HepG2 (cell line): Measurements from ENCODE around the gene SEMA3G. TPM values are rescaled to one million over a fixed set of nuclear protein-coding genes. Genes with fewer than 3 reads are reported as not detected.

Source experiments
- ARNT2 ChIP-seq: sonication (generic); formaldehyde crosslinking; IDR thresholded peaks from 2 replicates; pipeline ENCODE4 v1.8.0; 2022; ENCODE audit warnings: mild to moderate bottlenecking, low read depth, missing genetic modification reagents, moderate library complexity
- ERF ChIP-seq: IDR thresholded peaks from 2 replicates; pipeline ENCODE4 v1.6.1; 2018; ENCODE audit warnings: missing biosample characterization, missing genetic modification reagents
- FOXC1 ChIP-seq: sonication (generic); formaldehyde crosslinking; IDR thresholded peaks from 2 replicates; pipeline ENCODE4 v1.8.0; 2022; ENCODE audit warnings: mild to moderate bottlenecking, missing genetic modification reagents, borderline replicate concordance
- FOXP1 ChIP-seq, 2 experiments: fragments of 450-650 bp in 1 of 2; IDR thresholded peaks; 2 replicates each; pipeline ENCODE4 v1.6.1; 2017 to 2018; ENCODE audit warnings: antibody characterized with exemption in 1 of 2
- FOXP4 ChIP-seq: sonication (generic); formaldehyde crosslinking; IDR thresholded peaks from 2 replicates; pipeline ENCODE4 v1.4.0; 2020; ENCODE audit warnings: missing genetic modification reagents
- HMG20A ChIP-seq: IDR thresholded peaks from 2 replicates; pipeline ENCODE4 v1.6.1; 2016; ENCODE audit warnings: borderline replicate concordance
- HNF1B ChIP-seq: sonication (generic); formaldehyde crosslinking; IDR thresholded peaks from 2 replicates; pipeline ENCODE4 v1.5.1; 2020; ENCODE audit warnings: mild to moderate bottlenecking, moderate library complexity, missing genetic modification reagents
- KMT2B ChIP-seq: IDR thresholded peaks from 2 replicates; pipeline ENCODE4 v1.6.1; 2016; ENCODE audit warnings: missing genetic modification reagents, missing compliant biosample characterization
- MLLT10 ChIP-seq: sonication (generic); formaldehyde crosslinking; IDR thresholded peaks from 2 replicates; pipeline ENCODE4 v1.4.0; 2020; ENCODE audit warnings: missing genetic modification reagents
- PAWR ChIP-seq: sonication (generic); formaldehyde crosslinking; IDR thresholded peaks from 2 replicates; pipeline ENCODE4 v1.4.0; 2020; ENCODE audit warnings: missing genetic modification reagents, mild to moderate bottlenecking, borderline replicate concordance
- SSRP1 ChIP-seq: IDR thresholded peaks from 2 replicates; pipeline ENCODE4 v1.6.1; 2016; ENCODE audit warnings: control low read depth
- ZBTB2 ChIP-seq: sonication (generic); formaldehyde crosslinking; IDR thresholded peaks from 2 replicates; pipeline ENCODE4 v1.8.0; 2022; ENCODE audit warnings: low read depth, missing genetic modification reagents
- ZBTB39 ChIP-seq: sonication (generic); formaldehyde crosslinking; IDR thresholded peaks from 2 replicates; pipeline ENCODE4 v1.5.0; 2020; ENCODE audit warnings: missing genetic modification reagents
- ZFP91 ChIP-seq: sonication (generic); formaldehyde crosslinking; IDR thresholded peaks from 2 replicates; pipeline ENCODE4 v1.9.0; 2022; ENCODE audit warnings: missing genetic modification reagents, mild to moderate bottlenecking, borderline replicate concordance
- ZNF101 ChIP-seq: sonication (generic); formaldehyde crosslinking; IDR thresholded peaks from 2 replicates; pipeline ENCODE4 v1.4.0; 2020; ENCODE audit warnings: mild to moderate bottlenecking, low read depth, missing genetic modification reagents, borderline replicate concordance
- ZNF251 ChIP-seq: sonication (generic); formaldehyde crosslinking; IDR thresholded peaks from 2 replicates; pipeline ENCODE4 v1.9.0; 2021; ENCODE audit warnings: mild to moderate bottlenecking, missing genetic modification reagents
- ZNF34 ChIP-seq: sonication (generic); formaldehyde crosslinking; IDR thresholded peaks from 2 replicates; pipeline ENCODE4 v1.4.0; 2020; ENCODE audit warnings: mild to moderate bottlenecking, missing genetic modification reagents, borderline replicate concordance
- ZNF564 ChIP-seq: sonication (generic); formaldehyde crosslinking; IDR thresholded peaks from 2 replicates; pipeline ENCODE4 v1.8.1; 2023; ENCODE audit warnings: mild to moderate bottlenecking, missing genetic modification reagents
- ZNF570 ChIP-seq: sonication (generic); formaldehyde crosslinking; IDR thresholded peaks from 2 replicates; pipeline ENCODE4 v1.4.0; 2020; ENCODE audit warnings: mild to moderate bottlenecking, missing genetic modification reagents, borderline replicate concordance
- ZNF589 ChIP-seq: sonication (generic); formaldehyde crosslinking; conservative IDR thresholded peaks from 2 replicates; pipeline ENCODE4 v1.8.0; 2022; ENCODE audit warnings: mild to moderate bottlenecking, moderate library complexity, missing genetic modification reagents
- polyA plus RNA-seq, 8 experiments: library from polyadenylated mRNA; depleted of rRNA in 3 of 8; stranded (reverse) in 7 of 8; unstranded in 1 of 8; fragments of >200 nt; fragmentation: Illumina TruSeq in 4 of 8; extraction: Trizol in 4 of 8; gene quantifications; 2 replicates each; pipeline versions ENCODE4 v1.2.1 to v1.2.3, GENCODE V29; 2011 to 2016; ENCODE audit warnings: low read depth in 4 of 8, missing spikeins in 1 of 8, mixed read lengths in 1 of 8; ENCODE audit not compliant: insufficient read depth in 1 of 8
- total RNA-seq, 5 experiments: library from RNA; depleted of rRNA; stranded (reverse); fragments of >200 nt; fragmentation: Illumina TruSeq; extraction: Trizol; gene quantifications; 2 replicates each; pipeline ENCODE4 v1.2.3, GENCODE V29; 2016; ENCODE audit warnings: low read depth in 1 of 5

Gene SEMA3G
- total and polyA plus RNA-seq, 2 of the 13 experiments (the other 11 are each of a cell fraction or from before 2014, with no cell fraction given) = 6.1 to 8.3 TPM

GRCh38 chr3:52455283-52456168 is 10.6 kb upstream of the SEMA3G start, which contains the start of gene NISCH (continued):
- TF ChIP-seq ZFP91 (CRISPR knock-in tag) (no peak), KMT2B (CRISPR knock-in tag) (no peak; the same call in 1 of the 2 replicates), ZNF564 (CRISPR knock-in tag) (no peak; the same call in 1 of the 2 replicates), ZBTB39 (no peak; the same call in 1 of the 2 replicates), ZNF251 (CRISPR knock-in tag) (no peak), ERF (CRISPR knock-in tag) (peak; percentile 85), PAWR (CRISPR knock-in tag) (no peak), FOXP4 (CRISPR knock-in tag) (no peak), ZNF589 (CRISPR knock-in tag) (0 out of 2 replicates have a peak, but pooled peaks have one; percentile 47), FOXC1 (0 out of 2 replicates have a peak, but pooled peaks have one; percentile 34), MLLT10 (CRISPR knock-in tag) (no peak), FOXP1 (IDR thresholded peaks at IDR 0.05) (no peak), FOXP1 (CRISPR knock-in tag; IDR thresholded peaks at IDR 0.05) (no peak), ZNF570 (CRISPR knock-in tag) (no peak), ZNF101 (no peak), SSRP1 (CRISPR knock-in tag) (no peak), ZNF34 (CRISPR knock-in tag) (no peak), HMG20A (CRISPR knock-in tag) (no peak), ZBTB2 (CRISPR knock-in tag) (peak; percentile 64), ARNT2 (CRISPR knock-in tag) (0 out of 2 replicates have a peak, but pooled peaks have one; percentile 36), HNF1B (CRISPR knock-in tag) (peak; percentile 85)
